Right atrium auricular region (tissue), 2 donors: ENCODE measurements around the gene PKMYT1. TPM values are rescaled to one million over a fixed set of nuclear protein-coding genes. Genes with fewer than 3 reads are reported as not detected.

Source experiments
- DNase-seq: peaks from one replicate; pipeline ENCODE4 v3.0.0-alpha.2; 2019; ENCODE audit warnings: low spot score
- H3K27ac ChIP-seq, 2 donors: fragments of 200-600 bp; sonication (generic); 1 replicate in 1 of 2; 2 replicates in 1 of 2; pipeline ENCODE4 v1.5.1; 2016 to 2019
- H3K27me3 ChIP-seq, 2 donors: fragments of 200-600 bp; sonication (generic); one replicate each; pipeline versions ENCODE4 v1.5.1 to v1.6.0; 2017 to 2019
- H3K36me3 ChIP-seq: fragments of 200-600 bp; sonication (generic); one replicate; pipeline ENCODE4 v1.5.1; 2016
- H3K4me1 ChIP-seq, 2 donors: fragments of 200-600 bp; sonication (generic); one replicate each; pipeline versions ENCODE4 v1.5.1 to v1.6.0; 2017 to 2019
- H3K4me3 ChIP-seq, 2 donors: fragments of 200-600 bp; sonication (generic); 1 replicate in 1 of 2; 2 replicates in 1 of 2; pipeline ENCODE4 v1.5.1; 2017 to 2019; ENCODE audit warnings: mild to moderate bottlenecking in 1 of 2, moderate library complexity in 1 of 2
- H3K9me3 ChIP-seq, 2 donors: fragments of 200-600 bp; sonication (generic); one replicate each; pipeline ENCODE4 v1.5.1; 2019
- total RNA-seq, 2 donors: library from RNA; depleted of rRNA; stranded (reverse); fragments of >200 nt; gene quantifications; one replicate each; pipeline ENCODE4 v1.1.0, GENCODE V29; 2016
- TF ChIP-seq, protein P1 (sequence below), 2 donors: fragments of 200-600 bp; sonication (generic); IDR thresholded peaks; one replicate each; pipeline ENCODE4 v1.5.1; 2019; ENCODE audit warnings: antibody characterized with exemption in 2 of 2

The PKMYT1 gene
- total RNA-seq, 2 donors from 2014 or later = 0.52 to 0.98 TPM

DNA sequence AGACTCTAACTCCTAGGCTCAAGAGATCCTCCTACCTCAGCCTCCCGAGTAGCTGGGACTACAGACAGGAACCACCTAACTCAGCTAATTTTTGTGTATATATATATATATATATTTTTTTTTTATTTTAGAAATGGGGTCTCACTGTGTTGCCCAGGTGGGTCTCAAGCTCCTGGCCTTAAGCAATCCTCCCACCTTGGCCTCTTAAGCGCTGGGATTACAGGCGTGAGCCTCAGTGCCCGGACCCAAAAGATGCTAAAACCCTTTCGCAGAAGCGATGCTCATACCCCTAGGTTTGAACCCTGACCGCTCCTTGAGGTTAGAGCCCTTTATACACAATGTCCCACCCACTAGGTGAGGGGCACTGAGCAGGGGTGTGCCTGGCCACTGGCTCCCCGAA is 30.3 kb upstream of the PKMYT1 start:
- H3K4me1 ChIP-seq = no peaks in the 10 kb centered on the region
- no peaks in the 10 kb centered on the region for H3K36me3 ChIP-seq
- H3K4me3 ChIP-seq = no peak overlapping the region
- TF ChIP-seq, protein P1, sequence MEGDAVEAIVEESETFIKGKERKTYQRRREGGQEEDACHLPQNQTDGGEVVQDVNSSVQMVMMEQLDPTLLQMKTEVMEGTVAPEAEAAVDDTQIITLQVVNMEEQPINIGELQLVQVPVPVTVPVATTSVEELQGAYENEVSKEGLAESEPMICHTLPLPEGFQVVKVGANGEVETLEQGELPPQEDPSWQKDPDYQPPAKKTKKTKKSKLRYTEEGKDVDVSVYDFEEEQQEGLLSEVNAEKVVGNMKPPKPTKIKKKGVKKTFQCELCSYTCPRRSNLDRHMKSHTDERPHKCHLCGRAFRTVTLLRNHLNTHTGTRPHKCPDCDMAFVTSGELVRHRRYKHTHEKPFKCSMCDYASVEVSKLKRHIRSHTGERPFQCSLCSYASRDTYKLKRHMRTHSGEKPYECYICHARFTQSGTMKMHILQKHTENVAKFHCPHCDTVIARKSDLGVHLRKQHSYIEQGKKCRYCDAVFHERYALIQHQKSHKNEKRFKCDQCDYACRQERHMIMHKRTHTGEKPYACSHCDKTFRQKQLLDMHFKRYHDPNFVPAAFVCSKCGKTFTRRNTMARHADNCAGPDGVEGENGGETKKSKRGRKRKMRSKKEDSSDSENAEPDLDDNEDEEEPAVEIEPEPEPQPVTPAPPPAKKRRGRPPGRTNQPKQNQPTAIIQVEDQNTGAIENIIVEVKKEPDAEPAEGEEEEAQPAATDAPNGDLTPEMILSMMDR (IDR thresholded peaks at IDR 0.05) = no peak
- peaks cover 8 to 16% of the 10 kb centered on the region in 2 donors for H3K27me3 ChIP-seq
- H3K27ac ChIP-seq = no peak overlapping the region
- DNase-seq = no peak
- no peaks in the 10 kb centered on the region for H3K9me3 ChIP-seq

DNA sequence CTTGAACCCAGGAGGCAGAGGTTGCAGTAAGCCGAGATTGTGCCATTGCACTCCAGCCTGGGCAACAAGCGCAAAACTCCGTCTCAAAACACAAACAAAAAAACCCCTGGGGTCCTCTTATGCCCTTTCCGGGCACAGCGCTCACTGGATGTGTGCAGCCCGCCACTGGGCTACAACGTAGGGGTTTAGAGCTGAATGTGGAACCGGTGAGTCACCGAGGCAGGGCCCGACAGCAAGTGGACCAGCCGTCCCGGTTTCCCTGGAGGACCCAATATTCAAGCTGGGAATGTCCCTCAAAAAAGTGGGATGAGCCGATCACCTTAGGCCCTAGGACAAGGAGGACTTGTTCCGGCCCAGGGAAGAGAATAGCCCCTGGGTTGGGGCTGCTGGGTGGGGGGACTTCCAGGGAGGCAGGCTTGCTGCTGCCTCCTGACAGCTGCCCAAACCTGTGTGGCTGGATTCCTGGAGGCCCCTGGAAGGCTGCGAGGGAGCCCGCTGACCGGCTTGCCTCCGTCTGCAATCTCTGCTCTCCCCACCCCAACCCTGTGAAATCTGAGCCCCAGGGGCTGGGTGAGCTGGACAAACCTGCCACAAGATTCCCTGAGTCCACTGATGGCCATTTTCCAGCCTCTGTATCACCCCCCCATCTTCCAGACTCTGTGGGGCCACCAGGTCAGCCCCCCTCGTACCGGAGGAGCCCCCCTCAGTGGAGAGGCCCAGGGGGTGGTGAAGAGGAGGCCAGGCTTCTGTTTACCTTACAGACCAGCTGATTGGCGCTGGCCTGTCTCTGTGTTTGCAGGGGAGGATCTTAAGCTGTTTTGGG is 29.5 kb upstream of the PKMYT1 start:
- Histone ChIP-seq H3K4me1 (peaks cover 0 to 3% of the 10 kb centered on the region in 2 donors), H3K9me3 (no peaks in the 10 kb centered on the region), H3K4me3 (no peak overlapping the region), H3K36me3 (no peaks in the 10 kb centered on the region), H3K27me3 (peaks cover 8 to 16% of the 10 kb centered on the region in 2 donors), H3K27ac (no peak overlapping the region)
- TF ChIP-seq, protein P1 (IDR thresholded peaks at IDR 0.05) = no peak
- no peak for DNase-seq

DNA sequence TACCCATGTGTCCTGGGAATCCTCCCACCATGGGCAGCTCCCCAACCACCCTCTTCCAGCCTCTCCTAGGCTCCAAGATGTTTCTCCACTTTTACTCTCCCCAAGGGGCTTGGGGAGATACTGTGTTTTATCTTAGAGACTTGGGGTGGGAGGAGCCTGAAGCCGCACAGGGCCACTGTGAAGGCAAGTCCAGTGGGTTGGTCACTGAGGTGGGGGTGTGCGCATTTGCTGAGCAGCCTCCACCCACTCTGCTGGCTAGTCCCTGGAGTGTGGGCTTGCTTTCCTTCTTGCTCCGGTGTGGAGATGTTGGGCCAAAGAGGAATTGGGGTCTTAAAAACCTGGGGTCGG is 28.4 kb upstream of the PKMYT1 start:
- peaks cover 8 to 16% of the 10 kb centered on the region in 2 donors for H3K27me3 ChIP-seq
- no peaks in the 10 kb centered on the region for H3K36me3 ChIP-seq
- DNase-seq = no peak
- no peak overlapping the region for H3K4me3 ChIP-seq
- no peak overlapping the region for H3K27ac ChIP-seq
- TF ChIP-seq, protein P1 (IDR thresholded peaks at IDR 0.05) = no peak
- no peaks in the 10 kb centered on the region for H3K9me3 ChIP-seq
- peaks cover 0 to 5% of the 10 kb centered on the region in 2 donors for H3K4me1 ChIP-seq

DNA sequence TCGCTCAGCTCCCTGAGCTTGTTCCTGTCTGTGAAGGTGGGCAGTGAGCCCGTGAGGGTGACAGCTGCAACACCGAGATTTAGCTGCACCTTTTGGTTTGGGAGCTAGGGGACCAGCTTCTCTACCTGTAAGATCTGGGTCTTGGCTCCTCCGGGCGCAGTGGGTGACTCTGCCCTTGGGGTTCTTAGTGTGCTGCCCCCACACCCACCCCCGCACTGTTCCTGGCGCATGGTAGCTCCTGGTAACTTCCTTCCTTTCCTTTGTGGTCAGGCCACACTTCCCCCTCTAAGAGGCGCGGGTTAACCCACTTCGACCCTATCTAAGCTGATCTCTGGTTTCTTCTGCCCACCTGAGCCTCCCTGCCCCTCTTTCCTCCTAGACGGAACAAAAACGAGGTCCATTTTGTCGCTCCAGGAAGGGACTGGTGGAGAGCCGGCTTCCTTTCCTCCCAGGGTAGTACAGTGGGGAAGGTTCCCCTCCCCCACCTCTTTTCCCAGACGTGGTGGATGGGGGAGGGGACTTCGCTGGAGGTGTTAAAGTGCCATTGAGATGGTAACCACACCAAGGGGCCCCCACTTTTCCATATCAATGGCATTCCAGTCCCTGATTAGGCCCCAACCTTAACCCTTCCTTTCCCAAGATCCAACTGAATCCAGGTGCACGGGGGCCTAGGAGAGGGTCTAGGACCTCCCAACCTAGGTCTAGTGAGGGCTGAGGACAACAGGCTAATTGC is 27.9 kb upstream of the PKMYT1 start:
- H3K36me3 ChIP-seq = no peaks in the 10 kb centered on the region
- no peak for DNase-seq

DNA sequence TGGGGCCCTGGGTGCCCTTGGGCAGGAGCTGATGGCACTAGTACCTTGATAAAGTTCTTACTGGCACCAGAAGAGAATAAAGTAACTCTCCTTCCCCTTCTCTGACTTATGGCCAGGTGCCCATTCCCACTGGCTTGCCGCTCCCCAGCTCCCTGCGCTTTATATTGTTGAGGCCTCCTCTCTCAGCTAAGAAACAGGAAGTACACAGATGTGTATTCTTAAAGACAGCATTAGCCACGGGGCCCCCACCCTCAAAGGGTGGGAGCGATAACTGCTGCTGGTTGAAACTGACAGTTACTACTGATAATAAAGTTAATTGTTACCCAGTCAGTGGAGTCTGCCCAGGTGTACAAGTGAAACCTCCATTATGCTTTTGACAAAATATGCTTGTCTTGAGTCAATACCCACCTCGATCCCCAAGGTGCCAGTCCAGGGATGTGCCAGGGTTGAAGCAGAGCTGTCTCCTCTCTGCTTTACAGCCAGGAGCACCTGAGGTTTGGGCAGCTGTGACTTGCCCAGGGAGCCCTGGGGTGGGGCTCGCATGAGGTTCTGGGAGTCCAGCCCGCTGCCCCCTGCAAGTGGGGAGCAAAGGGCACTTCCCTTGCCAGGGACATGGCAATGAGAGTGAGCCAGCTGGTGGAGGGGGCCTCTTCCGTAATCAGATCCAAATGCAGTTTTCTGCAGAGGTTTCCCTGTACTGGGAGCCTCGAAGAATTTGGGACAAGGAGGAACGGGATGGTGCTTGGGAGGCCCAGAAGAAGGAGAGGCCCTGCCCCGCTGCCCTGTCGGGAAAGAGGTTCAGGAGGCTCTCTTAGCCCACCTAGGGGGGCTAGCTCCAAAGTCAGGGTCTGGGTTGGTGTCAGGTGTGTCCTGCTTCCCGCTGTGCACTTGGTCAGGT is 27.1 kb upstream of the PKMYT1 start:
- H3K27ac ChIP-seq = no peak overlapping the region
- no peaks in the 10 kb centered on the region for H3K36me3 ChIP-seq
- TF ChIP-seq, protein P1 (IDR thresholded peaks at IDR 0.05) = no peak

More for the DNA sequence above, 27.9 kb upstream of the PKMYT1 start:
- Histone ChIP-seq H3K9me3 (no peaks in the 10 kb centered on the region), H3K4me1 (peaks cover 0 to 5% of the 10 kb centered on the region in 2 donors), H3K4me3 (no peak overlapping the region), H3K27me3 (peaks cover 8 to 16% of the 10 kb centered on the region in 2 donors), H3K27ac (no peak overlapping the region)
- TF ChIP-seq, protein P1 (IDR thresholded peaks at IDR 0.05) = no peak

More for the DNA sequence above, 27.1 kb upstream of the PKMYT1 start:
- no peaks in the 10 kb centered on the region for H3K9me3 ChIP-seq
- peaks cover 0 to 5% of the 10 kb centered on the region in 2 donors for H3K4me1 ChIP-seq
- no peak for DNase-seq
- no peak overlapping the region for H3K4me3 ChIP-seq
- peaks cover 7 to 16% of the 10 kb centered on the region in 2 donors for H3K27me3 ChIP-seq
